Measurements from ENCODE around the gene ITGA6.
A peak's percentile ranks its signal among the peaks of the same experiment; 100 is the strongest.

The ITGA6 gene

DNA sequence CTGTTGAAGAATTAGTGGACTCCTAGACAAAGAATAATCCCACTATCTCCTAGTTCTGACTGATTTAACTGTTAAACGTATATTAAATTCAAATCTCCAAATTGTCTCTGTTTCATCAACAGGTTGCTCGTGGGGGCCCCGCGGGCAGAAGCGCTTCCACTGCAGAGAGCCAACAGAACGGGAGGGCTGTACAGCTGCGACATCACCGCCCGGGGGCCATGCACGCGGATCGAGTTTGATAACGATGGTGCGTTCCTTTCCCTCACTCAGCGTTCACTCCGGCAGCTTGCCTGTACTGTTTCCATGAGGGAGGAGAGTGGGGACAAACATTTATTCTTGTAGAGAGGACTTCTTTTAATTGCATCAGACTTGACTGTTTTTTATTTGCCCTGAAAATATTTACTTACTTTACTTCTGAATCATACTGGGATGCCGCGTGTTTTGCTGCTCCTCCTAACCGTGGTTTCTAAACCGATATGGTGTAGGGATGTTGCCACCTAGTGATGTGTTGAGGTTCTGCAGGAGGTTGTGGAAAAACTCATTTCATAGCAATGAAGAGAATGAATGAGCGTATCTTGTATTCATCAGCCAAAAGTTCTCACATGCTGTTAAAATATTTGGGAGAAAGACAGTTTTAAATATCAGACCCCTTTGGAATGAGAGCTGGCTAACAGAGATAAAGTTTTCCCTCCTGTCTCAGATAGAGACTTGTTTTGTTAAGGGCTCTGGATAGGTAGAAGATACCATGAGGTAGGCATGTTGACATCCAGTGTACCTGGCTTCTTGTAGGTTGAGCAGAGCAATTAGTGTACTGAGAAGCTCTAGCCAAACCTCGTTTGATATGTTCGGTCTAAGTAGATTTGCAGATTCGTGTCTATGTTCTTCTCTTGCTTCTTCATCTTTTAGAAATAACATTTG, 38.3 kb downstream of the ITGA6 start:
- DNase-seq: peak; percentile 81

- no peak for DNase-seq
These were observed 40.0 kb downstream of the ITGA6 start for GRCh38 chr2:172467382-172467781.

- no peak for DNase-seq
These were observed 43.9 kb downstream of the ITGA6 start for GRCh38 chr2:172470958-172471922.

DNA sequence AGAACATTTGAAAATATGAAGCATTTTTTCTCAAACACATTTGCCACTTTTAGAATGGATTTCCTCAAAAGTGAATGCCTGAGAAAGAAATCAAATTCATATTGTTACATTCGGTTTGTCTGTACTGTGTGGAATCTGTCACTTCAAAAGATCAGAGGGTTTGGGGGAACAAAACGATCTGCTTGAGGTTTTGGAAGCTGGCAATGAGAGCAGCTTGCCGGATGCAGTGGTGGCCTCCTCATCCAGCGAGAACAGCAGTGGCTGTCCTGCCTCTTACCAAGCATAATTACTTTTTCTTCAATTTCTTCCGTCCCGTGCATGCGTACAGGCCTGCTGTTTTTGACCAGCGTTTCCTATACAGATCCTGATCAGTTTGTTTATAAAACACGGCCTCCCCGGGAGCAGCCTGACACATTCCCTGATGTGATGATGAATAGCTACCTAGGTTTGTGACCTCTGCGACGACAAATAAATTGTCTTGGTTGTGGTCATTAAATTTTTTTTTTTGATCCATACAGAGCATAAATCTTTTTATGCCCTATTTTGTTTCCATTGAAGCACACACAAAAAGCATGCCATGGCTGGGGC, 45.2 kb downstream of the ITGA6 start:
- peak; percentile 15 for DNase-seq

- DNase-seq: no peak
These were observed 45.8 kb downstream of the ITGA6 start for GRCh38 chr2:172473167-172473566.

DNA sequence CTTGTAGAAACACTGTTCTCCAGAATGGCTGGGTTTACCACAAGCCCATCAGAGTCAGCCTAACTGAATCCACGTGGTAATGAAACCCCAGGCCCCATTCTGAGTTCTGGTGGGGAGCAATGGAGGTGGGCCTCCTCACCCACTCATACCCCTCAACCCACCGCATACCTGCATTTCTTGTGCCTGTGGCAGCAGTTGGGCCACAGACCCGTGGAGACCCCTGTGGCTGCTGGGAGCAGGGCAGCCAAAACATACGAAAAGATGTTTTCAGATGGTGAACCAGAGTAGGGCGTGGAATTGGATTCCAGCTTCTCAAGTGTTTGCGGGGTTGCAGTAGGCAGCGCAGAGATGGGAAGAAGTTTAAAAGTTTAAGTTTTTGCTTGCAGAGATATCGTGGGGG, 51.0 kb downstream of the ITGA6 start:
- no peak for DNase-seq

GRCh38 chr2:172480301-172481218, 53.2 kb downstream of the ITGA6 start:
- peak; percentile 27 for DNase-seq

DNA sequence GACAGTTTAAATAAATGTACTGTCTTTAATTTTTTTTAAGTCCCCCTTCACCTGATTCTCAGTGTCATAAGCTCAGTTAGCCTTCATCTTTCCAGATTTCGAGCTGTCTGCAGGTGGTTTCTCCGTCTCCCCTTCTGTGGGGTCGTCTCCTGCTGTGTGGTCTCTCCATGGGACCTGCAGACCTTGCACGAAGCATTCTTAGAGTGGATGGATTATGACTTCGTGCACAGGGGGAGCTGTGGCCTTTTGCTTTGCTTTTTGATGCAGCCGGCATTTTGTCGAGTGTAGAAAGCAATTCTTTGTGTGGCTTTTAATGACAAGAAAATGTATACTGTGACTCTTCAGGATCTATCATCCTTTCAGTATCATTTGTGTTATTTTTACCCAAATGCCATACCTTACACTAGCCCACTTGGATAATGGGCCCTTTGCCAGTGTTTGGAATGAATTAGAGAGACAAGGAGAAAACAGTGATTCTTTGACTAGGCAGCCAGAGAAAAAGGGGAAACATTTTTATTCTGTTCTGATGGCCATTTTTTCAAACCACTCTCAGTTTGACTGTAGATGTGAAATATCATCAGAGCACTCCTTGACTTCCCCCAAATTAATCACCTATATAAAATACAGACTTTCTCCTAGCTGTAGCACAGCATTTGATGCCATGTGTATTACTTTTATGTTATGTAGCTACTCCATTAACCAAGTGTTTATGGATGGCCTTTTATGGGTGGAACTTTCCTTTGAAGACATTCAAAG, 54.3 kb downstream of the ITGA6 start:
- DNase-seq: no peak

DNA sequence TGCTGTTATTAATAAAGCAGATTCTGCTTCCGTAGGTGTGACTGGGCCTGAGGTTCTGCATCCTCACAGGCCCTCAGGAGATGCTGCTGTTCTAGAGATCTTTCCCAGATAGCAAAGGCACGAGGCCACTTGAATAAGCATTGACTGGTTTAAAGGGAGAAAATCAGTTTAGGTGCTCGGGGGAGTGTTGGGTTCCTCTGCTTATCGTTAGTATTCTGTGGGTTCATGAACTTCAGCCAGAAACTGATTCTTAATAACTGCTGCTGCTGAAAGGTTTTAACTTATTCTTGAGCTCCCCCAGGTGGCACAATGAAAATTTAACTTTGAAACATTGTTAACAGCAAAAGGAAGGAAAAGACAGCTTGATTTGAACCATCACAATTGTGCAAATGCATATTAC, 56.9 kb downstream of the ITGA6 start:
- DNase-seq: no peak

- no peak for DNase-seq
These were observed 57.3 kb downstream of the ITGA6 start for GRCh38 chr2:172484706-172485105.

DNA sequence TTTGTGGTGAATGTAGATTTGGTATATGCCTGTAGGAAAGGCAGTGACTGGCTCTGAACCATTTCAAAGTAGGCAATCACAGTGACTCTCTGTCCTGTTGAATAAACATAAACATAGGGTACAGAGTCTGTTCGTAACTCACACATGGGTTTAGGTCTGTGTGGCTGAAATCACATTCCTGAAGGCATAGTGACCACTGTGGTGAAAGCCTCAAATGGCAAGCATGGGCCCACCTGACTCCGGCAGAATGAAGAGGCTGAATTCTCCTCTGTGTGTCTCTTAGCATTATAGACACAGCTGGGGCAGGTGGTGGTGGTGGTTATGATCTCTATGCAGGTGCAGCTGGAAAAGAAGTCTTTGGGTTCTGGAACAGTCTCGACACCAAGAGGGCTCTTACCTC, 61.2 kb downstream of the ITGA6 start:
- DNase-seq: no peak

DNA sequence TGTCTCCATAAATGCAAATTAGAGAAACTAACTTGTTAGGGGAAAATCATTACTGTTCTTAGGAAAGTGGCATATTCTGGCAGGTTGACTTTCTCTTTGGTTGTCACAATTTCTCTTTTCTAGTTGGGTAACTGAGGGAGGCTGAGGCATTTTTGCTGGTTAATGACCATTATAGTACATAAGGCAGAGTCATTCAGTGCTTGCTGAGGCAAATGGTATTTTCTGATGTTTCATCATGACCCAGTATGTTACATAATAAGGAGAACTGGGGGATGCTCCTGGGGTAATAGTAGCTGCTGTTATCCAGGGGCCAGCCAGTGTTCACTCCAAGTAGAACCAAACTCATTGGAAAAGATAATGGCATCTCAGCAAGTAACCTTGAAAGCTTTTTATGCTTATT, 62.3 kb downstream of the ITGA6 start:
- no peak for DNase-seq

DNA sequence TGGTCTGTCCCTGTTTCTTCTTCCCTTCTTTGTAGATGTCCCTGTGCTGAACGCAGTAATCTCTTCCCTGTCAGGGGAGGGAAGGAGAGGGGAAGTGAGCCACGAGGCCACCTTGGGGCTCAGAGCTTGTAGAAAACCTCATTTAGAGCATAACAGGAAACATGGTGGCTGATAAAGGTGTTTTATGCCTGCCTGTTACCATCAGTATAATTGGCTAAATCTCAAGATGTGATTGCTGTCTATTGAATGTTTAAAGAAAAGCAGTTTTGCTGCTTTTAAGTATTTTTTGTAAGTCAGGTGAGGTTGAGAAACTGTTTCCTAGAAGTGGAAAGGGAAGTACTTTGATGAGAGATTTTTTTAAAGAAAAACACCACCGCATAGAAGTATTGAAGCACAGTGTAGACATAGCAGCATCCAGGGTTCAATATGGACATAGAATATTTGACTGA, 68.8 kb downstream of the ITGA6 start:
- no peak for DNase-seq

DNA sequence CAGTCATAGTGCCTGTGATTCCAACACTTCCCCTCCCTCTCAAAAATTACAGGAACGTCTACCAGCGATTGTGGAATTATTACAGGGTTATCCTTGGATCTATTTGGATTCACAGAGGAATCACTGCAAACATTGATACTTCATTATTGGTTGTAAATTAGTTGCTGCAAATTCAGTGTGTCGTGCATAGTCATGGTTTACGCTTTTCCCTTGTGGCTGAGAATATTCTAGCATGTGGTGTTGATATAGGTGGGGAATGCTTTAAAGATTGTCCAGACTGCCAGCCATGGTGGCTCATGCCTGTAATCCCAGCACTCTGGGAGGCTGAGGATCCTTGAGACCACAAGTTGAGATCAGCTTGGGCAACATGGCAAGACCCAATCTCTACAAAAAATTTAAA, 79.8 kb downstream of the ITGA6 start:
- no peak for DNase-seq

GRCh38 chr2:172510088-172510487, 82.7 kb downstream of the ITGA6 start:
- no peak for DNase-seq

- no peak for DNase-seq
These were observed 83.2 kb downstream of the ITGA6 start for GRCh38 chr2:172510548-172510947.

GRCh38 chr2:172512810-172513523, 85.6 kb downstream of the ITGA6 start:
- no peak for DNase-seq

- no peak for DNase-seq
These were observed 86.1 kb downstream of the ITGA6 start for GRCh38 chr2:172513524-172513900.

GRCh38 chr2:172513935-172514586, 86.7 kb downstream of the ITGA6 start:
- no peak for DNase-seq

- no peak for DNase-seq
These were observed 88.9 kb downstream of the ITGA6 start for GRCh38 chr2:172516299-172516698.
